Stimulated activated CD4-positive, alpha-beta T cell treated with anti-CD3 and anti-CD28 coated beads, Interleukin-2, amount 100 ng/mL, for 48 hours (primary cell): Measurements from ENCODE around the gene LRIT2.
A peak's percentile ranks its signal among the peaks of the same experiment; 100 is the strongest.

ENCODE experiments used
- DNase-seq, 2 donors: peaks; one replicate each; pipeline ENCODE4 v3.0.0-alpha.2; 2020

LRIT2 gene

GRCh38 chr10:84241185-84241790, 15.9 kb upstream of the LRIT2 start, which contains the start of gene LRIT1:
Gene LRIT1 (minus strand): TSS chr10:84241546. CDS start chr10:84241439, 107 bp downstream.
- DNase-seq, result no peak

GRCh38 chr10:84238909-84239308, 13.6 kb upstream of the LRIT2 start:
- no peak for DNase-seq

- peak in 1 of 2 donors; percentile 7 for DNase-seq
Observed at GRCh38 chr10:84237199-84238051, 12.1 kb upstream of the LRIT2 start.

GRCh38 chr10:84236807-84237198, 11.5 kb upstream of the LRIT2 start:
- DNase-seq, result no peak

GRCh38 chr10:84235096-84235495, 9.8 kb upstream of the LRIT2 start:
- no peak for DNase-seq

- no peak for DNase-seq
Observed at GRCh38 chr10:84234479-84234878, 9.1 kb upstream of the LRIT2 start.

- DNase-seq, result no peak
Observed at GRCh38 chr10:84233940-84234339, 8.6 kb upstream of the LRIT2 start.

- DNase-seq, result no peak
Observed at GRCh38 chr10:84232376-84232775, 7.0 kb upstream of the LRIT2 start.

GRCh38 chr10:84230359-84230758, 5.0 kb upstream of the LRIT2 start:
- no peak for DNase-seq

DNA sequence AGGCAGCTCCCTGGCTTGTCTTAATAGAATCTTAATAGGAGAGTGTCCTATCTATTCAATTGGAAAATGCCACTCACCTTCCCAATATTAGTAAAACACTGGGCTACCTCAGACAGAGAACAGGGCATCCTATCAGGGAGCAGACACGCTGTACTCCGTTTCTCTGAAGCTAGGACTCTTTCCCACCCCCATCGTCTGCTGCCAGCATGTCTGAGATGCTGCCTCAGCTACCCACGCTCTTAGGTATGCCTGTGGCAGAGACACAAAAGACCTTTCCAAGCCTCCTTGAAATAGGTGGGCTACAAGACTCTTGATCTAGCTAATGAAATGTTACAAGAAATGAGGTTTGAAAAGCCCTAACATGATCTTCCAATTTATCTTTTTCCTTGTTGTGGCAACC, 2.5 kb upstream of the LRIT2 start:
- no peak for DNase-seq

GRCh38 chr10:84226616-84227015, 1.3 kb upstream of the LRIT2 start:
- no peak for DNase-seq

GRCh38 chr10:84224411-84225028, 824 bp downstream of the LRIT2 start:
- DNase-seq, result no peak

GRCh38 chr10:84221916-84222315, 3.4 kb downstream of the LRIT2 start:
- DNase-seq, result no peak

DNA sequence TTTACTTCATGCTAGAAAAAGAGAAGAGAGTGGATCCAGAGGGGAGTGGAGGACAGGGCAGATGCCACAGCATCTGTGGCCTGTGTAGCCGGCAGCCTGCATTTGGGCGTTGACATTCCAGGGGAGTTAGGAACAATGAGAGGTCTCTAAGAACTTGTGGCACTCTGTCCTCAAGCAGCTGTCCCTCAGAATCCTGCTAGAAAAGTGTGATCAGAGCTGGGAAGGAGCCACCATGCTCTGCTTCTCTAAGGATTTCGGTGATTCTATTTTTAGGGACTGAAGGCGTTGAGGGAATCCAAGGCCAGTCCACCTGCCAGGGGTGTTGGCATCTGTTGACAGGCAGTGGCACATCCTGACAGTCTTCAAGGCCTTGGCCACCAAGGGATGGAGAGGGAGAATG, 7.6 kb downstream of the LRIT2 start:
- no peak for DNase-seq

GRCh38 chr10:84216834-84217233, 8.5 kb downstream of the LRIT2 start:
- no peak for DNase-seq

- peak; percentile 44 to 54 for DNase-seq
Observed at GRCh38 chr10:84214612-84215235, 10.6 kb downstream of the LRIT2 start.

DNA sequence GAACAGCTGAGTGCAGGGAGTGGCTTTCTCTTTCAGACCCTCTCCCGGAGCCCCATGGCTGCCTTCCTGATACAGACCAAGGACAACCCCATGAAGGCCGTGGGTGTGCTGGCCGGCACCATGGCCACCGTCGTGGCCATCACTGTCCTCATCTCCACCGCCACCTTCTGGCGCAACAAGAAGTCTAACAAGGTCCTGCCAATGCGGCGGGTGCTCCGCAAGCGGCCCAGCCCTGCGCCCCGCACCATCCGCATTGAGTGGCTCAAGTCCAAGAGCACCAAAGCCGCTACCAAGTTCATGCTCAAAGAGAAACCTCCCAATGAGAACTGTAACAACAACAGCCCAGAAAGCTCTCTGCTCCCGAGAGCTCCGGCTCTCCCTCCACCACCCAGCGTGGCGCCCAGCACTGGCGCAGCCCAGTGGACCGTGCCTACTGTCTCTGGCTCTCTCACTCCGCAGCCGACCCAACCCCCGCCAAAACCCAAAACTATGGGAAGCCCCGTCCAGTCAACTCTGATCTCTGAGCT, 11.2 kb downstream of the LRIT2 start:
- DNase-seq, result no peak

GRCh38 chr10:84213076-84213475, 12.3 kb downstream of the LRIT2 start:
- no peak for DNase-seq

DNA sequence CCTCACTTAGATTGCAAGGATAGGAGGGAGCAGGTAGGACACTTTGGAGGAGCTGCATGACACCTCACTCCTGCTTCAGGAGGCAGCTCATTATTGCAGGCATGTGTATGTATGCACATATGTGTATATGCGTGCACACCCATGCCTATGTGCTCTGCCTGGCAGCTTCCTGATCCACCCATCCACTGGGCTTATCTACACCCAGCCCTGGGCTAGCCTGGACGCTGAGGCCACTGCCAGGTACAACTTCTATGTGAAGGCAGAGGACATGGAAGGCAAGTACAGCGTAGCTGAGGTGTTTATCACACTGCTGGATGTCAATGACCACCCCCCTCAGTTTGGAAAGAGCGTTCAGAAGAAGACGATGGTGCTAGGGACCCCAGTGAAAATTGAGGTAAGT, 13.3 kb downstream of the LRIT2 start:
- no peak for DNase-seq

DNA sequence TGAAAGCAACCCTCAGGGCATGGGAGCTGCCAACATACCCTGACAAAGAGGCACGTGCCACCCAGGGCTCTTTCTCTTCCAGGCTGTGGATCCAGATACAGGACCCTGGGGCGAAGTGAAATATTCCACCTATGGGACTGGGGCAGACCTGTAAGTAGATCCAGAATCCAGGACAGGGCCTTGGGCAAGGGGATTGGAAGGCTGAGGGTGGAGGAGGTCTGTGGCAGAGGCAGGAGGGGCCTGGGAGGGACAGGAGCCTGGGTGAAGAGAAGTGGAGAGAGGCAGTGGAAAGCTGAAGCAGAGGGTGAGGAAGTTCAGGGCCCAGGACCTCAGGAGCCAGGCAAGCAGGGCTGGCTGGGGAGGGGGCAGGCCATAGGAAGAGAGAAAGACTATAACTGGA, 13.8 kb downstream of the LRIT2 start:
- no peak for DNase-seq

DNA sequence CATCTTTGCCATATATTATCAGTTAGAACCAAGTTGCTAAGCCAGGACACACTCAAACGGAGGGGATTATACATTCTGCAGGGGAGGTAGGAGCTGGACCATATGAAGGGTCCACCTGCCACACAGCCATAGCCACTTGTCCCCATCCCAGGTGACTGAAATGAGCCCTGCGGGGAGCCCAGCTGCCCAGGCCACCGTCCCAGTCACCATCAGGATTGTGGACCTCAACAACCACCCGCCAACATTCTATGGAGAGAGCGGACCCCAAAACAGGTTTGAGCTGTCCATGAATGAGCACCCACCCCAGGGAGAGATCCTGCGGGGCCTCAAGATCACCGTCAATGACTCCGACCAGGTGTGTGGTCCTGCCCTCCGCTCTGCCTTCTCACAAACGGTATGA, 17.3 kb downstream of the LRIT2 start:
- no peak for DNase-seq

DNA sequence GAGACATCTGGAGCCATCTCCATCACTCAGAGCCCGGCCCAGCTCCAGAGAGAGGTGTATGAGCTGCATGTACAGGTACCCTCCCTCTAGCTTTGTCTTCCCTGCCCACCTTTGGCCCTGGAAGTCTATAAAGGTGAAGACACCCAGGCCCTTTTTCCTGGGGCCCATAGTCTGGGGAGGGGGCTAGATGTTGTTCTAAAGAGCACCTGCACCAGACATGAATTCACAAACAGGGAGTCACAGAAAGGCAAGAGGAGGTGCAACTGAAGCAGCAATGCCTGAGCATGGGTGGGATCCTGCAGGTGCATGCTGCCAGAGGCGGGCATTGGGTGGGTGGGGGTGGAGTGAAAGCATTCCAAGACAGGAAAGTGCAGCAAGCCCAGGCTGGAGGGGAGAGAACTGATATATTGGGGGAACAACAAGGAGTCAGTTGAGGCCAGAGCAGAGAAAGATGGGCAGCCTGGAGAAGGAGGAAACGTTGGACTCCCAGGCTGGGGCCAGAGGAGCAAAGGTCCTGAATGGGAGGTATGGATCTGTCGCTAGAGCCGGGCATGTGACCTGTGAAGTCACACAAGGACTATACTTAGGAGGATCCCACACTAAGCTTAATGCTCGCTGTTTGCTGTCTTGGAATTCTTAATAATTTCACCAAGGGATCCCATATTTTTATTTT, 19.4 kb downstream of the LRIT2 start:
- DNase-seq, result no peak
